ENCODE data around the gene CAPS2. TPM values are rescaled to one million over a fixed set of nuclear protein-coding genes. Genes with fewer than 3 reads are reported as not detected.

Gene CAPS2
- total and polyA plus RNA-seq, 9 of the 15 experiments (the other 6 are each of a cell fraction or from before 2014, with no cell fraction given): 0.10 to 0.82 (median 0.47) TPM; not detected in 1

- TF ChIP-seq SAP30 (IDR thresholded peaks at IDR 0.05; ENCODE audit: borderline replicate concordance, insufficient read depth, low read depth, low read length, poor library complexity, severe bottlenecking): no peak
- no peak for TF ChIP-seq BACH1 (tag; IDR thresholded peaks at IDR 0.05)
- no peak for TF ChIP-seq PBX2 (CRISPR knock-in tag; IDR thresholded peaks at IDR 0.05; ENCODE audit: low read depth)
- TF ChIP-seq PBX2 (tag; conservative IDR thresholded peaks at IDR 0.05; ENCODE audit: low read depth): no peak
- TF ChIP-seq MCM7 (IDR thresholded peaks at IDR 0.05): no peak
- TF ChIP-seq CC2D1A (IDR thresholded peaks at IDR 0.05): 0 out of 2 replicates have a peak, but pooled peaks have one; percentile 22
- no peak for TF ChIP-seq ZC3H11A (IDR thresholded peaks at IDR 0.05; ENCODE audit: low read depth, low read length)
- no peak for TF ChIP-seq CEBPZ (IDR thresholded peaks at IDR 0.05; ENCODE audit: borderline replicate concordance, low read depth, low read length)
- peak; percentile 52; the same call in 1 of the 2 replicates for TF ChIP-seq DPF2 (IDR thresholded peaks at IDR 0.05)
- TF ChIP-seq MEIS2 (IDR thresholded peaks at IDR 0.05; ENCODE audit: partially characterized antibody): no peak
- no peak for TF ChIP-seq CCAR2 (IDR thresholded peaks at IDR 0.05; ENCODE audit: low read depth, low read length)
- 0 out of 2 replicates have a peak, but pooled peaks have one; percentile 42 for TF ChIP-seq MYC (IDR thresholded peaks at IDR 0.05; ENCODE audit: low read depth, low read length)
- TF ChIP-seq MYC (CRISPR knock-in tag; IDR thresholded peaks at IDR 0.05; ENCODE audit: borderline replicate concordance, low read depth): no peak
- TF ChIP-seq PHB2 (IDR thresholded peaks at IDR 0.05; ENCODE audit: low read depth): no peak
- TF ChIP-seq ZFP1 (CRISPR knock-in tag; IDR thresholded peaks at IDR 0.05): no peak
- TF ChIP-seq ZNF165 (CRISPR knock-in tag; IDR thresholded peaks at IDR 0.05; ENCODE audit: borderline replicate concordance): no peak
- no peak for TF ChIP-seq HDAC6 (IDR thresholded peaks at IDR 0.05; ENCODE audit: low read depth, low read length)
- TF ChIP-seq SIN3A (IDR thresholded peaks at IDR 0.05; ENCODE audit: borderline replicate concordance in 2 of 2, control insufficient read depth in 1 of 2, low read depth in 2 of 2, low read length in 2 of 2): peak in 1 of 2 experiments; percentile 33; a peak in 1 of 4 replicates
- peak; percentile 74; the same call in 1 of the 2 replicates for TF ChIP-seq ZHX1 (conservative IDR thresholded peaks at IDR 0.05; ENCODE audit: low read length)
These were observed at the start of gene CAPS2 (continued) for GRCh38 chr12:75329918-75330826.
